B cell (primary cell): ENCODE results near the gene HDAC7. TPM values are rescaled to one million over a fixed set of nuclear protein-coding genes. Genes with fewer than 3 reads are reported as not detected.

Source experiments
- ATAC-seq: fragments of 200-7000 bp; cut with Tn5 transposase; one replicate; pipeline ENCODE4 v1.10.0; 2021; ENCODE audit warnings: low read depth, mild to moderate bottlenecking, moderate number of reproducible peaks, moderate library complexity
- CTCF ChIA-PET: fragments of 350-600 bp; sonication (Branson Sonifier 250); formaldehyde crosslinking; loops from one replicate; lab custom pipeline; 2021; ENCODE audit warnings: antibody characterized with exemption, inconsistent platforms; lab: Charles Lee
- POLR2A ChIA-PET: fragments of 350-600 bp; sonication (Branson Sonifier 250); formaldehyde crosslinking; loops from one replicate; lab custom pipeline; 2021; ENCODE audit warnings: antibody characterized with exemption; lab: Charles Lee
- DNase-seq: peaks from one replicate; pipeline ENCODE4 v3.0.0; 2013
- H2AFZ ChIP-seq: 2 replicates; pipeline ENCODE4 v1.6.1; 2012; ENCODE audit warnings: mild to moderate bottlenecking, low read depth, low read length; ENCODE audit not compliant: insufficient read depth, poor library complexity, severe bottlenecking
- H3K27ac ChIP-seq, 2 donors: 1 replicate in 1 of 2; 2 replicates in 1 of 2; pipeline ENCODE4 v1.5.1; 2012 to 2013; ENCODE audit warnings: low read length in 2 of 2, mild to moderate bottlenecking in 2 of 2, moderate library complexity in 1 of 2
- H3K27me3 ChIP-seq, 4 experiments: fragments of 200-600 bp in 1 of 4; sonication (generic) in 1 of 4; replicated peaks in 1 of 4; 1 replicate in 2 of 4; 2 replicates in 2 of 4; pipeline versions ENCODE4 v1.6.1 to v1.7.0; 2013 to 2016; ENCODE audit warnings: low read length in 3 of 4, mild to moderate bottlenecking in 2 of 4, mixed read lengths in 1 of 4, moderate library complexity in 1 of 4; ENCODE audit not compliant: insufficient read depth in 4 of 4, control insufficient read depth in 3 of 4; ENCODE audit errors: control extremely low read depth in 1 of 4
- H3K36me3 ChIP-seq, 2 experiments: replicated peaks in 1 of 2; 1 replicate in 1 of 2; 2 replicates in 1 of 2; pipeline versions ENCODE4 v1.6.1 to v1.7.1; 2013; ENCODE audit warnings: low read length in 1 of 2; ENCODE audit not compliant: insufficient read depth in 2 of 2, control insufficient read depth in 1 of 2; ENCODE audit errors: control extremely low read depth in 1 of 2, extremely low read depth in 1 of 2
- H3K4me1 ChIP-seq, 2 donors: fragments of 200-600 bp in 1 of 2; sonication (generic) in 1 of 2; 1 replicate in 1 of 2; 2 replicates in 1 of 2; pipeline versions ENCODE4 v1.5.1 to v1.6.1; 2013 to 2017; ENCODE audit warnings: low read length in 2 of 2; ENCODE audit not compliant: control insufficient read depth in 2 of 2, insufficient read depth in 2 of 2
- H3K4me2 ChIP-seq: replicated peaks from 2 replicates; pipeline ENCODE3; 2012; ENCODE audit warnings: mild to moderate bottlenecking, low read depth, low read length; ENCODE audit not compliant: poor library complexity, severe bottlenecking
- H3K4me3 ChIP-seq, 5 experiments: fragments of 200-600 bp in 1 of 5; sonication (generic) in 1 of 5; 1 replicate in 3 of 5; 2 replicates in 2 of 5; pipeline versions ENCODE4 v1.5.1 to v1.7.0; 2011 to 2016; ENCODE audit warnings: low read length in 4 of 5, mild to moderate bottlenecking in 4 of 5, low read depth in 2 of 5, control low read depth in 1 of 5, moderate library complexity in 1 of 5; ENCODE audit not compliant: insufficient read depth in 1 of 5; ENCODE audit errors: control extremely low read depth in 1 of 5, extremely low read depth in 1 of 5
- H3K79me2 ChIP-seq: fragments of 200-600 bp; sonication (generic); one replicate; pipeline ENCODE4 v1.6.0; 2016; ENCODE audit warnings: low read length; ENCODE audit not compliant: control insufficient read depth, insufficient read depth
- H3K9ac ChIP-seq: fragments of 200-600 bp; sonication (generic); 2 replicates; pipeline ENCODE4 v1.6.1; 2017; ENCODE audit warnings: mild to moderate bottlenecking, low read length, moderate library complexity
- H3K9me3 ChIP-seq, 3 donors: one replicate each; pipeline versions ENCODE4 v1.6.1 to v1.7.1; 2013; ENCODE audit warnings: low read length in 2 of 3; ENCODE audit not compliant: control insufficient read depth in 2 of 3, insufficient read depth in 1 of 3; ENCODE audit errors: control extremely low read depth in 1 of 3
- H4K20me1 ChIP-seq: 2 replicates; pipeline ENCODE4 v1.6.0; 2012; ENCODE audit warnings: mild to moderate bottlenecking, low read length; ENCODE audit not compliant: insufficient read depth, control insufficient read depth, poor library complexity, severe bottlenecking
- H3K27ac Mint-ChIP-seq: one replicate; pipeline ENCODE4 v1.8.0; 2021; ENCODE audit warnings: mixed read lengths
- H3K27me3 Mint-ChIP-seq: one replicate; pipeline ENCODE4 v1.8.0; 2021; ENCODE audit warnings: mixed read lengths
- H3K4me1 Mint-ChIP-seq: one replicate; pipeline ENCODE4 v1.8.0; 2021; ENCODE audit warnings: mixed read lengths
- H3K4me3 Mint-ChIP-seq: one replicate; pipeline ENCODE4 v1.8.0; 2021; ENCODE audit warnings: mixed read lengths
- H3K9me3 Mint-ChIP-seq: one replicate; pipeline ENCODE4 v1.8.0; 2022; ENCODE audit warnings: mixed read lengths; ENCODE audit not compliant: insufficient read depth
- EZH2 ChIP-seq: IDR thresholded peaks from 2 replicates; pipeline ENCODE4 v1.6.1; 2012; ENCODE audit warnings: borderline replicate concordance, low read depth, mild to moderate bottlenecking, moderate library complexity, low read length; ENCODE audit not compliant: insufficient read depth, poor library complexity, severe bottlenecking
- WGBS: methylation state at CpG from one replicate; pipeline ENCODE4 v1.1.5; 2013; ENCODE audit warnings: missing lambda C conversion rate; ENCODE audit not compliant: insufficient coverage; 5-methylcytosine and 5-hydroxymethylcytosine counted together
- intact Hi-C: fragments of 100-400 bp; cut with micrococcal nuclease; formaldehyde crosslinking; loops from one replicate; pipeline ENCODE4 v1.10.0; 2022
- polyA plus RNA-seq: library from polyadenylated mRNA; depleted of rRNA; stranded (reverse); fragments of >200 nt; gene quantifications from 2 replicates; pipeline ENCODE4 v1.2.3, GENCODE V29; 2012
- total RNA-seq, 2 donors: library from RNA; stranded (reverse); fragments of 120-200 nt in 1 of 2; gene quantifications; 1 replicate in 1 of 2; 2 replicates in 1 of 2; pipeline versions ENCODE4 v1.2.3 to v1.2.4, GENCODE V29; 2013 to 2022
- TF ChIP-seq, protein P1 (sequence below): fragments of 200-600 bp; IDR thresholded peaks from one replicate; pipeline ENCODE4 v1.8.0; 2022; ENCODE audit warnings: antibody characterized with exemption, mild to moderate bottlenecking

The HDAC7 gene
- total and polyA plus RNA-seq, 2 donors (not counting 1 experiment from before 2014, with no cell fraction given), result 87.2 to 178 TPM

GRCh38 chr12:47828976-47829482 lies 9.3 kb upstream of the HDAC7 start:
- no peak overlapping the region for H3K4me2 ChIP-seq
- no peaks in the 10 kb centered on the region for H3K36me3 ChIP-seq
- H3K79me2 ChIP-seq, result no peaks in the 10 kb centered on the region
- peaks cover 27 to 35% of the 10 kb centered on the region in 2 donors for H3K4me1 ChIP-seq
- 80% methylated on average over 2 of the region's 7 CpGs for WGBS
- ChIA-PET POLR2A (interaction anchor here (0.7 to 1.7 kb wide), 4 partner anchors 16 to 336 kb away, joined by 3 to 17 read pairs (median 5); no protein-coding TSS in a partner anchor), CTCF (interaction anchor here (2.3 to 23.8 kb wide), 5 partner anchors 8 to 86 kb away, joined by 10 to 1203 read pairs (median 31); partner anchors contain the start of genes HDAC7 and SLC48A1)
- Mint-ChIP-seq H3K9me3 (no peaks in the 10 kb centered on the region), H3K4me3 (no peak overlapping the region), H3K27me3 (no peaks in the 10 kb centered on the region), H3K27ac (no peak overlapping the region), H3K4me1 (peaks cover 52% of the 10 kb centered on the region)
- DNase-seq (no peak), ATAC-seq (no peak)
- H3K9ac ChIP-seq, result no peak overlapping the region
- H4K20me1 ChIP-seq, result no peaks in the 10 kb centered on the region
- H3K27ac ChIP-seq, result no peak overlapping the region
- H3K27me3 ChIP-seq, result no peaks in the 10 kb centered on the region
- intact Hi-C loops, result no loop called here
- no peaks in the 10 kb centered on the region for H3K9me3 ChIP-seq
- H3K4me3 ChIP-seq, result no peak overlapping the region
- TF ChIP-seq, protein P1, sequence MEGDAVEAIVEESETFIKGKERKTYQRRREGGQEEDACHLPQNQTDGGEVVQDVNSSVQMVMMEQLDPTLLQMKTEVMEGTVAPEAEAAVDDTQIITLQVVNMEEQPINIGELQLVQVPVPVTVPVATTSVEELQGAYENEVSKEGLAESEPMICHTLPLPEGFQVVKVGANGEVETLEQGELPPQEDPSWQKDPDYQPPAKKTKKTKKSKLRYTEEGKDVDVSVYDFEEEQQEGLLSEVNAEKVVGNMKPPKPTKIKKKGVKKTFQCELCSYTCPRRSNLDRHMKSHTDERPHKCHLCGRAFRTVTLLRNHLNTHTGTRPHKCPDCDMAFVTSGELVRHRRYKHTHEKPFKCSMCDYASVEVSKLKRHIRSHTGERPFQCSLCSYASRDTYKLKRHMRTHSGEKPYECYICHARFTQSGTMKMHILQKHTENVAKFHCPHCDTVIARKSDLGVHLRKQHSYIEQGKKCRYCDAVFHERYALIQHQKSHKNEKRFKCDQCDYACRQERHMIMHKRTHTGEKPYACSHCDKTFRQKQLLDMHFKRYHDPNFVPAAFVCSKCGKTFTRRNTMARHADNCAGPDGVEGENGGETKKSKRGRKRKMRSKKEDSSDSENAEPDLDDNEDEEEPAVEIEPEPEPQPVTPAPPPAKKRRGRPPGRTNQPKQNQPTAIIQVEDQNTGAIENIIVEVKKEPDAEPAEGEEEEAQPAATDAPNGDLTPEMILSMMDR, result no peak
- no peak for TF ChIP-seq EZH2
- H2AFZ ChIP-seq, result no peak overlapping the region
